HepG2 (cell line): ENCODE data around the gene ZNF726. TPM values are rescaled to one million over a fixed set of nuclear protein-coding genes. Genes with fewer than 3 reads are reported as not detected.

Experiments
- ATAC-seq: fragments of 200-7000 bp; cut with Tn5 transposase; 3 replicates; pipeline ENCODE4 v1.9.1; 2020; ENCODE audit warnings: mild to moderate bottlenecking, moderate library complexity
- BruUV-seq: library from RNA; stranded (reverse); fragments of 400-500 nt; replicated peaks from 2 replicates; lab custom pipeline; 2021; lab: Mats Ljungman, UMichigan
- CTCF ChIA-PET: fragments of 300-600 bp; formaldehyde crosslinking; extraction: SDS; loops from one replicate; lab custom pipeline; 2021; ENCODE audit warnings: low total read pairs, inconsistent platforms, low intra/inter-chr PET ratio; lab: Yijun Ruan, JAX
- POLR2A ChIA-PET: fragments of 350-600 bp; sonication (Branson Sonifier 250); formaldehyde crosslinking; loops from one replicate; lab custom pipeline; 2020; ENCODE audit warnings: antibody characterized with exemption, inconsistent platforms; lab: Yijun Ruan, JAX
- DNase-seq: peaks from one replicate; pipeline ENCODE4 v3.0.0-alpha.2; 2015; ENCODE audit warnings: low spot score
- FAIRE-seq: peaks from 3 replicates; lab custom pipeline; 2011; peaks lifted over from hg19 to GRCh38; lab: Jason Lieb, UNC
- H2AFZ ChIP-seq: one replicate; pipeline ENCODE4 v1.6.1; 2011; ENCODE audit warnings: low read length, inconsistent platforms
- H3K27ac ChIP-seq: fragments of 300-600 bp; 3 replicates; pipeline ENCODE4 v1.8.0; 2011; ENCODE audit warnings: mixed run types, mild to moderate bottlenecking, mixed read lengths, low read length, inconsistent platforms; ENCODE audit not compliant: insufficient read depth; ENCODE audit errors: extremely low read length
- H3K27me3 ChIP-seq, 2 experiments: fragments of 200-600 bp in 1 of 2; 2 replicates in 1 of 2; 3 replicates in 1 of 2; pipeline versions ENCODE4 v1.6.0 to v1.8.0; 2011; ENCODE audit warnings: low read length in 2 of 2, mild to moderate bottlenecking in 2 of 2, moderate library complexity in 2 of 2, inconsistent platforms in 1 of 2; ENCODE audit not compliant: insufficient read depth in 2 of 2, control insufficient read depth in 1 of 2
- H3K36me3 ChIP-seq, 2 experiments: fragments of 200-600 bp in 1 of 2; replicated peaks in 1 of 2; 2 replicates in 1 of 2; 3 replicates in 1 of 2; pipeline versions ENCODE4 v1.5.1 to v1.8.0; 2011; ENCODE audit warnings: low read length in 2 of 2, inconsistent platforms in 1 of 2; ENCODE audit not compliant: insufficient read depth in 2 of 2, control insufficient read depth in 1 of 2
- H3K4me1 ChIP-seq: 2 replicates; pipeline ENCODE4 v1.5.1; 2012; ENCODE audit warnings: low read length, inconsistent platforms; ENCODE audit not compliant: insufficient read depth
- H3K4me2 ChIP-seq: 2 replicates; pipeline ENCODE4 v1.6.0; 2011; ENCODE audit warnings: low read depth, low read length, inconsistent platforms
- H3K4me3 ChIP-seq, 3 experiments: fragments of 200-600 bp in 1 of 3; sonication (generic), shearing (Covaris generic) in 1 of 3; replicated peaks in 1 of 3; 2 replicates each; pipeline ENCODE4 v1.5.1; 2011 to 2016; ENCODE audit warnings: low read length in 3 of 3, inconsistent platforms in 2 of 3, low read depth in 2 of 3, mild to moderate bottlenecking in 2 of 3, control low read depth in 1 of 3, mixed read lengths in 1 of 3; ENCODE audit not compliant: insufficient read depth in 1 of 3
- H3K79me2 ChIP-seq: one replicate; pipeline ENCODE4 v1.6.1; 2011; ENCODE audit warnings: low read length, inconsistent platforms; ENCODE audit not compliant: insufficient read depth
- H3K9ac ChIP-seq: 2 replicates; pipeline ENCODE4 v1.6.0; 2011; ENCODE audit warnings: mild to moderate bottlenecking, low read depth, low read length, inconsistent platforms; ENCODE audit not compliant: insufficient read depth
- H3K9me3 ChIP-seq: 2 replicates; pipeline ENCODE4 v1.5.1; 2012; ENCODE audit warnings: mild to moderate bottlenecking, low read length
- H4K20me1 ChIP-seq: 2 replicates; pipeline ENCODE4 v1.6.0; 2011; ENCODE audit warnings: inconsistent platforms, mild to moderate bottlenecking, low read length, moderate library complexity; ENCODE audit not compliant: insufficient read depth
- ARID2 ChIP-seq: sonication (generic); formaldehyde crosslinking; IDR thresholded peaks from 2 replicates; pipeline ENCODE4 v1.8.1; 2022; ENCODE audit warnings: mild to moderate bottlenecking, missing genetic modification reagents, borderline replicate concordance
- CREM ChIP-seq, 2 experiments: sonication (generic) in 1 of 2; formaldehyde crosslinking in 1 of 2; IDR thresholded peaks; 2 replicates each; pipeline versions ENCODE4 v1.4.0 to v1.6.1; 2016 to 2020; ENCODE audit warnings: antibody characterized with exemption in 1 of 2, mild to moderate bottlenecking in 1 of 2, missing genetic modification reagents in 1 of 2
- KDM4B ChIP-seq: sonication (generic); formaldehyde crosslinking; IDR thresholded peaks from 2 replicates; pipeline ENCODE4 v1.4.0; 2020; ENCODE audit warnings: missing genetic modification reagents
- NFE2 ChIP-seq: sonication (generic); formaldehyde crosslinking; IDR thresholded peaks from 2 replicates; pipeline ENCODE4 v1.4.0; 2020; ENCODE audit warnings: missing genetic modification reagents
- ZNF333 ChIP-seq: sonication (generic); formaldehyde crosslinking; IDR thresholded peaks from 2 replicates; pipeline ENCODE4 v1.4.0; 2020; ENCODE audit warnings: mild to moderate bottlenecking, missing genetic modification reagents, borderline replicate concordance
- ZNF510 ChIP-seq: sonication (generic); formaldehyde crosslinking; IDR thresholded peaks from 2 replicates; pipeline ENCODE4 v1.4.0; 2020; ENCODE audit warnings: low read depth, mild to moderate bottlenecking, missing genetic modification reagents
- ZNF768 ChIP-seq: sonication (generic); formaldehyde crosslinking; IDR thresholded peaks from 2 replicates; pipeline ENCODE4 v1.4.0; 2020; ENCODE audit warnings: missing genetic modification reagents
- WGBS: methylation state at CpG from one replicate; pipeline ENCODE4 v1.1.6; 2017; ENCODE audit warnings: low lambda C conversion rate; 5-methylcytosine and 5-hydroxymethylcytosine counted together
- in situ Hi-C: cut with HindIII; loops from 2 replicates; pipeline ENCODE4 v1.10.0; 2017; ENCODE audit warnings: low pct_unique_long_range_greater_than_20kb; ENCODE audit not compliant: extremely low pct_ligation_motif_present
- intact Hi-C: fragments of 100-400 bp; cut with micrococcal nuclease; formaldehyde crosslinking; loops from one replicate; pipeline ENCODE4 v1.10.0; 2022; ENCODE audit not compliant: unreplicated experiment
- polyA plus RNA-seq, 8 experiments: library from polyadenylated mRNA; depleted of rRNA in 3 of 8; stranded (reverse) in 7 of 8; unstranded in 1 of 8; fragments of >200 nt; fragmentation: Illumina TruSeq in 4 of 8; extraction: Trizol in 4 of 8; gene quantifications; 2 replicates each; pipeline versions ENCODE4 v1.2.1 to v1.2.3, GENCODE V29; 2011 to 2016; ENCODE audit warnings: low read depth in 4 of 8, missing spikeins in 1 of 8, mixed read lengths in 1 of 8; ENCODE audit not compliant: insufficient read depth in 1 of 8
- total RNA-seq, 5 experiments: library from RNA; depleted of rRNA; stranded (reverse); fragments of >200 nt; fragmentation: Illumina TruSeq; extraction: Trizol; gene quantifications; 2 replicates each; pipeline ENCODE4 v1.2.3, GENCODE V29; 2016; ENCODE audit warnings: low read depth in 1 of 5
- TF ChIP-seq, protein P1 (sequence below): sonication (generic); formaldehyde crosslinking; IDR thresholded peaks from 2 replicates; pipeline ENCODE4 v1.4.0; 2020; ENCODE audit warnings: missing genetic modification reagents
- TF ChIP-seq, protein P2 (sequence below): sonication (generic); formaldehyde crosslinking; IDR thresholded peaks from 2 replicates; pipeline ENCODE4 v1.4.0; 2020; ENCODE audit warnings: mild to moderate bottlenecking, missing genetic modification reagents, borderline replicate concordance

ZNF726 gene
- total and polyA plus RNA-seq, 2 of the 13 experiments (the other 11 are each of a cell fraction or from before 2014, with no cell fraction given): not detected

DNA sequence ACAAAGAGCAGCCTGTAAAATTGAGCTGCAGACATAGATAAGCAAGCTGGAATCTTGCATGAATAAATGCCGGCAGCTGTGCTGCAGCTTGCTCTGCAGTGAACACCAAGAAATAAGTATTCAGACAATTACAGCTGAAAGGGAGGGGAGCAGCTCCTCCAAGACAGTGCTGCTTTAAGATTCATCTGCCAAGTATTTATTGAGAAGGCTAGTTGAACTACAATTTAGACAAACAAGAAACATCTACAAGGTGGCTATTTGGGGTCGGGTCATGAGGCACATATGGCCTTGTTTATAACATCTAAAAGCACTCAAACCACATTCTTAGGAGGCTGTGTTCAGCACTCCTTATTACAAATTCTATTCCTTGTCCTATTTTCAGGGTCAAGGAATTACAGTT lies 34.9 kb downstream of the ZNF726 start:
- no peaks in the 10 kb centered on the region for H3K36me3 ChIP-seq
- in situ Hi-C loops: no loop called here
- WGBS: 32% methylated on average over 2 of the region's 2 CpGs
- H3K79me2 ChIP-seq: no peaks in the 10 kb centered on the region
- POLR2A ChIA-PET: no interaction called here
- no peak overlapping the region for H3K27ac ChIP-seq
- H3K4me1 ChIP-seq: no peaks in the 10 kb centered on the region
- no peak for FAIRE-seq
- no TSS peak for BruUV-seq
- TF ChIP-seq ZNF333 (CRISPR knock-in tag) (no peak), ZNF768 (CRISPR knock-in tag) (no peak), ZNF510 (CRISPR knock-in tag) (no peak), ARID2 (CRISPR knock-in tag) (no peak)
- no peak overlapping the region for H3K4me2 ChIP-seq
- no peak for DNase-seq
- peaks cover 86% of the 10 kb centered on the region for H3K9me3 ChIP-seq
- no peak overlapping the region for H3K4me3 ChIP-seq
- CTCF ChIA-PET: no interaction called here
- intact Hi-C loops: no loop called here
- H4K20me1 ChIP-seq: no peaks in the 10 kb centered on the region
- no peaks in the 10 kb centered on the region for H3K27me3 ChIP-seq
- no peak for ATAC-seq
- H3K9ac ChIP-seq: no peak overlapping the region
- no peak overlapping the region for H2AFZ ChIP-seq

- no peak for ATAC-seq
- in situ Hi-C loops (no loop called here), intact Hi-C loops (no loop called here)
- Histone ChIP-seq H4K20me1 (no peaks in the 10 kb centered on the region), H3K9ac (no peak overlapping the region), H3K36me3 (no peaks in the 10 kb centered on the region), H3K4me3 (no peak overlapping the region), H3K9me3 (peaks cover 96% of the 10 kb centered on the region), H3K79me2 (no peaks in the 10 kb centered on the region), H3K4me1 (no peaks in the 10 kb centered on the region), H3K4me2 (no peak overlapping the region), H2AFZ (no peak overlapping the region), H3K27me3 (no peaks in the 10 kb centered on the region), H3K27ac (no peak overlapping the region)
- DNase-seq: no peak
- ChIA-PET CTCF (no interaction called here), POLR2A (no interaction called here)
- no peak for FAIRE-seq
- 0% methylated on average over 4 of the region's 5 CpGs for WGBS
- BruUV-seq: no TSS peak
- TF ChIP-seq, protein P1, sequence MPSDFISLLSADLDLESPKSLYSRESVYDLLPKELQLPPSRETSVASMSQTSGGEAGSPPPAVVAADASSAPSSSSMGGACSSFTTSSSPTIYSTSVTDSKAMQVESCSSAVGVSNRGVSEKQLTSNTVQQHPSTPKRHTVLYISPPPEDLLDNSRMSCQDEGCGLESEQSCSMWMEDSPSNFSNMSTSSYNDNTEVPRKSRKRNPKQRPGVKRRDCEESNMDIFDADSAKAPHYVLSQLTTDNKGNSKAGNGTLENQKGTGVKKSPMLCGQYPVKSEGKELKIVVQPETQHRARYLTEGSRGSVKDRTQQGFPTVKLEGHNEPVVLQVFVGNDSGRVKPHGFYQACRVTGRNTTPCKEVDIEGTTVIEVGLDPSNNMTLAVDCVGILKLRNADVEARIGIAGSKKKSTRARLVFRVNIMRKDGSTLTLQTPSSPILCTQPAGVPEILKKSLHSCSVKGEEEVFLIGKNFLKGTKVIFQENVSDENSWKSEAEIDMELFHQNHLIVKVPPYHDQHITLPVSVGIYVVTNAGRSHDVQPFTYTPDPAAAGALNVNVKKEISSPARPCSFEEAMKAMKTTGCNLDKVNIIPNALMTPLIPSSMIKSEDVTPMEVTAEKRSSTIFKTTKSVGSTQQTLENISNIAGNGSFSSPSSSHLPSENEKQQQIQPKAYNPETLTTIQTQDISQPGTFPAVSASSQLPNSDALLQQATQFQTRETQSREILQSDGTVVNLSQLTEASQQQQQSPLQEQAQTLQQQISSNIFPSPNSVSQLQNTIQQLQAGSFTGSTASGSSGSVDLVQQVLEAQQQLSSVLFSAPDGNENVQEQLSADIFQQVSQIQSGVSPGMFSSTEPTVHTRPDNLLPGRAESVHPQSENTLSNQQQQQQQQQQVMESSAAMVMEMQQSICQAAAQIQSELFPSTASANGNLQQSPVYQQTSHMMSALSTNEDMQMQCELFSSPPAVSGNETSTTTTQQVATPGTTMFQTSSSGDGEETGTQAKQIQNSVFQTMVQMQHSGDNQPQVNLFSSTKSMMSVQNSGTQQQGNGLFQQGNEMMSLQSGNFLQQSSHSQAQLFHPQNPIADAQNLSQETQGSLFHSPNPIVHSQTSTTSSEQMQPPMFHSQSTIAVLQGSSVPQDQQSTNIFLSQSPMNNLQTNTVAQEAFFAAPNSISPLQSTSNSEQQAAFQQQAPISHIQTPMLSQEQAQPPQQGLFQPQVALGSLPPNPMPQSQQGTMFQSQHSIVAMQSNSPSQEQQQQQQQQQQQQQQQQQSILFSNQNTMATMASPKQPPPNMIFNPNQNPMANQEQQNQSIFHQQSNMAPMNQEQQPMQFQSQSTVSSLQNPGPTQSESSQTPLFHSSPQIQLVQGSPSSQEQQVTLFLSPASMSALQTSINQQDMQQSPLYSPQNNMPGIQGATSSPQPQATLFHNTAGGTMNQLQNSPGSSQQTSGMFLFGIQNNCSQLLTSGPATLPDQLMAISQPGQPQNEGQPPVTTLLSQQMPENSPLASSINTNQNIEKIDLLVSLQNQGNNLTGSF (CRISPR knock-in tag): no peak
- TF ChIP-seq NFE2 (CRISPR knock-in tag): no peak
- no peak for TF ChIP-seq CREM (IDR thresholded peaks at IDR 0.05)
- TF ChIP-seq CREM (CRISPR knock-in tag; IDR thresholded peaks at IDR 0.05): no peak
- TF ChIP-seq, protein P2, sequence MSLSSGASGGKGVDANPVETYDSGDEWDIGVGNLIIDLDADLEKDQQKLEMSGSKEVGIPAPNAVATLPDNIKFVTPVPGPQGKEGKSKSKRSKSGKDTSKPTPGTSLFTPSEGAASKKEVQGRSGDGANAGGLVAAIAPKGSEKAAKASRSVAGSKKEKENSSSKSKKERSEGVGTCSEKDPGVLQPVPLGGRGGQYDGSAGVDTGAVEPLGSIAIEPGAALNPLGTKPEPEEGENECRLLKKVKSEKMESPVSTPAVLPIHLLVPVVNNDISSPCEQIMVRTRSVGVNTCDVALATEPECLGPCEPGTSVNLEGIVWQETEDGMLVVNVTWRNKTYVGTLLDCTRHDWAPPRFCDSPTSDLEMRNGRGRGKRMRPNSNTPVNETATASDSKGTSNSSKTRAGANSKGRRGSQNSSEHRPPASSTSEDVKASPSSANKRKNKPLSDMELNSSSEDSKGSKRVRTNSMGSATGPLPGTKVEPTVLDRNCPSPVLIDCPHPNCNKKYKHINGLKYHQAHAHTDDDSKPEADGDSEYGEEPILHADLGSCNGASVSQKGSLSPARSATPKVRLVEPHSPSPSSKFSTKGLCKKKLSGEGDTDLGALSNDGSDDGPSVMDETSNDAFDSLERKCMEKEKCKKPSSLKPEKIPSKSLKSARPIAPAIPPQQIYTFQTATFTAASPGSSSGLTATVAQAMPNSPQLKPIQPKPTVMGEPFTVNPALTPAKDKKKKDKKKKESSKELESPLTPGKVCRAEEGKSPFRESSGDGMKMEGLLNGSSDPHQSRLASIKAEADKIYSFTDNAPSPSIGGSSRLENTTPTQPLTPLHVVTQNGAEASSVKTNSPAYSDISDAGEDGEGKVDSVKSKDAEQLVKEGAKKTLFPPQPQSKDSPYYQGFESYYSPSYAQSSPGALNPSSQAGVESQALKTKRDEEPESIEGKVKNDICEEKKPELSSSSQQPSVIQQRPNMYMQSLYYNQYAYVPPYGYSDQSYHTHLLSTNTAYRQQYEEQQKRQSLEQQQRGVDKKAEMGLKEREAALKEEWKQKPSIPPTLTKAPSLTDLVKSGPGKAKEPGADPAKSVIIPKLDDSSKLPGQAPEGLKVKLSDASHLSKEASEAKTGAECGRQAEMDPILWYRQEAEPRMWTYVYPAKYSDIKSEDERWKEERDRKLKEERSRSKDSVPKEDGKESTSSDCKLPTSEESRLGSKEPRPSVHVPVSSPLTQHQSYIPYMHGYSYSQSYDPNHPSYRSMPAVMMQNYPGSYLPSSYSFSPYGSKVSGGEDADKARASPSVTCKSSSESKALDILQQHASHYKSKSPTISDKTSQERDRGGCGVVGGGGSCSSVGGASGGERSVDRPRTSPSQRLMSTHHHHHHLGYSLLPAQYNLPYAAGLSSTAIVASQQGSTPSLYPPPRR: no peak
- no peak for TF ChIP-seq KDM4B (CRISPR knock-in tag)
Measured at GRCh38 chr19:23956051-23956450, 41.4 kb downstream of the ZNF726 start.
